ENCODE data around the gene SERPINE2. TPM values are rescaled to one million over a fixed set of nuclear protein-coding genes. Genes with fewer than 3 reads are reported as not detected.

SERPINE2 gene
- total RNA-seq, 6 experiments from 2014 or later, result 145 to 385 (median 169) TPM

GRCh38 chr2:223971731-223972130, 67.4 kb downstream of the SERPINE2 start:
- Mint-ChIP-seq H3K4me1 (ENCODE audit: low read depth) (peaks cover 36% of the 10 kb centered on the region), H3K27ac (no peak overlapping the region; the same call in 1 of the 2 replicates), H3K36me3 (ENCODE audit: low read depth) (peaks cover 1% of the 10 kb centered on the region), H3K4me3 (no peak overlapping the region), H3K9me3 (no peaks in the 10 kb centered on the region), H3K27me3 (ENCODE audit: insufficient read depth) (no peaks in the 10 kb centered on the region)
- no peak for TF ChIP-seq CTCF (IDR thresholded peaks at IDR 0.05)
- no peak for DNase-seq

DNA sequence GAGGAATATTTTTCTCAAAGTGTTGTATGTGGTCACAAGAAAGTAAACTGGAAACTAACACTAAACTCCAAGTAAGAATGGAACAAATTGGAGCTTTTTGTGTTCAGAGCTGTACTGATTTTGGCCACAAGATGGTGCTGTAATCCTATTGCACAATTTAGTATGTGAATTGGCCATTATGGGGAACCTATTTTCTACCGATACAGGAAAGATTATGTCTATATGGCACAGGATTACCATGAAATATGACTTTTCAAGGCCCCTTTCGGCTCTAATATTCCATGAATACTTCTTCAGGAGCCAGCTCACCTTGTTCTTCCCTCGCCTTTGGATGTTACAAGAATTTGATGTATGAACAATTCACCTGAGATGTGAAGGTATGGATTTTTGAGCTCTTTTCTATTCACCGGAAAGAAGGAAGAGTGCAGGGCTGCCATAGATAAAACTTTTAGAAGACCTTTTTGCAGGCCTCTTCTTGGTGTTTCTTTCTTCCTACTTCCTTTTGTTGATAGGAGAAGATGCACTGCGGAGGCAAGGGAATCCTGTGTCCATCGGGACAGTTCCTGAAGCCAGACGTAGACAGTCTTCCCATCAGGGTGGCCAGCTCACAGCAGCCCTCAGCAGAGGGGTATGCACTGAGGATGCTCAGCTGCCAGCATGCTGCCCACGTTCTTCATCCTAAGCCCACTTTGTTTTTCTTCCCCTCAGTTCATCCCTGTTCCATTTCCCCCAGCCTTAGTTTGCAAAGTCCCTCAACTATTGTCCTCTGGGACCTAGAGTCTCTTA, 68.5 kb downstream of the SERPINE2 start:
- Mint-ChIP-seq H3K4me3 (no peak overlapping the region; the same call in 1 of the 2 replicates), H3K36me3 (ENCODE audit: low read depth) (peaks cover 5% of the 10 kb centered on the region), H3K9me3 (no peaks in the 10 kb centered on the region), H3K27ac (peak overlapping the region; percentile 58), H3K4me1 (ENCODE audit: low read depth) (peaks cover 37% of the 10 kb centered on the region), H3K27me3 (ENCODE audit: insufficient read depth) (no peaks in the 10 kb centered on the region)
- TF ChIP-seq CTCF (IDR thresholded peaks at IDR 0.05), result peak; percentile 99
- DNase-seq, result peak; percentile 50

DNA sequence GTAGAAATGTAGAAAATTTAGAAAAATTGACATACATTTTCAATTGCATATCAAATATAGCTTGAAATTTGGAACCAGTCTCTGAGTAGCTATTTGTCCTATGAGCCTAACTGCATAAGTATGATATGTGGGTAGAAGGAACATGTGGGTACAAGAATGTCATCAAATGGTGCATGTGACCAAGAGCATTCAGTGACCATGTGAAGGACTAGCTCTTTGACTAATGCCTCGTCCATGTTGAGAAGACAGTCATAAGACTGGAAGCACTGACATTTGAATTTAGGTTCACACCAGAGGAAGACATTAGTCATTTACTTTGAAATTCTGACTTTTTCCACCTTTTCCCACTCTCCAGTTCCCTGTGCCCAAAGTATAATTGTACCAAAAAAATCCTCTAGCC, 69.2 kb downstream of the SERPINE2 start:
- H3K9me3 Mint-ChIP-seq, result no peaks in the 10 kb centered on the region
- TF ChIP-seq CTCF (IDR thresholded peaks at IDR 0.05), result no peak
- H3K4me3 Mint-ChIP-seq, result no peak overlapping the region
- peak overlapping the region; percentile 58 for H3K27ac Mint-ChIP-seq
- peak; percentile 48 for DNase-seq
- peaks cover 5% of the 10 kb centered on the region for H3K36me3 Mint-ChIP-seq (ENCODE audit: low read depth)
- peaks cover 37% of the 10 kb centered on the region for H3K4me1 Mint-ChIP-seq (ENCODE audit: low read depth)
- H3K27me3 Mint-ChIP-seq (ENCODE audit: insufficient read depth), result no peaks in the 10 kb centered on the region

GRCh38 chr2:223969315-223969714, 69.8 kb downstream of the SERPINE2 start:
- TF ChIP-seq CTCF (IDR thresholded peaks at IDR 0.05), result no peak
- Mint-ChIP-seq H3K4me1 (ENCODE audit: low read depth) (peaks cover 37% of the 10 kb centered on the region), H3K9me3 (no peaks in the 10 kb centered on the region), H3K27ac (no peak overlapping the region), H3K36me3 (ENCODE audit: low read depth) (peaks cover 5% of the 10 kb centered on the region), H3K27me3 (ENCODE audit: insufficient read depth) (no peaks in the 10 kb centered on the region), H3K4me3 (no peak overlapping the region)
- DNase-seq, result no peak

GRCh38 chr2:223967981-223968380, 71.1 kb downstream of the SERPINE2 start:
- DNase-seq, result peak; percentile 47
- Mint-ChIP-seq H3K27ac (no peak overlapping the region), H3K4me3 (no peak overlapping the region), H3K27me3 (ENCODE audit: insufficient read depth) (no peaks in the 10 kb centered on the region), H3K36me3 (ENCODE audit: low read depth) (peaks cover 9% of the 10 kb centered on the region), H3K4me1 (ENCODE audit: low read depth) (peaks cover 37% of the 10 kb centered on the region), H3K9me3 (no peaks in the 10 kb centered on the region)
- no peak for TF ChIP-seq CTCF (IDR thresholded peaks at IDR 0.05)
